NCI-H748 treated with DMSO at 0.1 percent for 48 hours (cell line): ENCODE measurements around the gene ICE1.
"Not testable (repeated sequence)": the region's sequence is repeated elsewhere in the genome, so short reads cannot be mapped to it uniquely, and the experiment has no call there.

Experiments
- DNase-seq: peaks from one replicate; lab custom pipeline; 2025; lab: John Stamatoyannopoulos, UW

ICE1 gene

GRCh38 chr5:5398071-5398470, 24.4 kb upstream of the ICE1 start:
- no peak for DNase-seq

GRCh38 chr5:5401095-5401494, 21.4 kb upstream of the ICE1 start:
- DNase-seq: no peak

GRCh38 chr5:5403741-5404140, 18.7 kb upstream of the ICE1 start:
- DNase-seq: no peak

- DNase-seq: no peak
Observed at GRCh38 chr5:5404381-5404780, 18.1 kb upstream of the ICE1 start.

GRCh38 chr5:5405441-5405840, 17.0 kb upstream of the ICE1 start:
- no peak for DNase-seq

- DNase-seq: no peak
Observed at GRCh38 chr5:5407924-5408323, 14.6 kb upstream of the ICE1 start.

- DNase-seq: no peak
Observed at GRCh38 chr5:5409151-5409810, 13.2 kb upstream of the ICE1 start.

- DNase-seq: not testable (repeated sequence)
Observed at GRCh38 chr5:5413856-5414255, 8.6 kb upstream of the ICE1 start.

GRCh38 chr5:5414999-5415398, 7.5 kb upstream of the ICE1 start:
- DNase-seq: no peak

GRCh38 chr5:5416733-5417132, 5.7 kb upstream of the ICE1 start:
- no peak for DNase-seq

- no peak for DNase-seq
Observed at GRCh38 chr5:5418006-5418405, 4.5 kb upstream of the ICE1 start.

GRCh38 chr5:5418764-5419163, 3.7 kb upstream of the ICE1 start:
- DNase-seq: peak; percentile 63

- DNase-seq: peak; percentile 91
Observed at GRCh38 chr5:5419291-5420210, 2.9 kb upstream of the ICE1 start.

- no peak for DNase-seq
Observed at GRCh38 chr5:5420251-5420650, 2.2 kb upstream of the ICE1 start.

- DNase-seq: peak; percentile 65
Observed at GRCh38 chr5:5421149-5421960, 1.1 kb upstream of the ICE1 start.

GRCh38 chr5:5422819-5423515, 490 bp downstream of the ICE1 start:
- DNase-seq: peak; percentile 22

- DNase-seq: no peak
Observed at GRCh38 chr5:5423586-5423985, 1.1 kb downstream of the ICE1 start.

- DNase-seq: no peak
Observed at GRCh38 chr5:5424736-5425135, 2.3 kb downstream of the ICE1 start.

- DNase-seq: no peak
Observed at GRCh38 chr5:5430136-5430535, 7.7 kb downstream of the ICE1 start.

- no peak for DNase-seq
Observed at GRCh38 chr5:5432020-5432707, 9.7 kb downstream of the ICE1 start.

- no peak for DNase-seq
Observed at GRCh38 chr5:5436203-5436760, 13.8 kb downstream of the ICE1 start.
